GM19372 (cell line): Measurements from ENCODE around the gene ODAM.
"Not testable (repeated sequence)": the region's sequence is repeated elsewhere in the genome, so short reads cannot be mapped to it uniquely, and the experiment has no call there.

ENCODE experiments used
- ATAC-seq: cut with Tn5 transposase; IDR thresholded peaks from one replicate; pipeline ENCODE4 v1.9.1; 2021; ENCODE audit warnings: mild to moderate bottlenecking, low read depth, moderate library complexity; ENCODE audit not compliant: unreplicated experiment

Gene ODAM, protein sequence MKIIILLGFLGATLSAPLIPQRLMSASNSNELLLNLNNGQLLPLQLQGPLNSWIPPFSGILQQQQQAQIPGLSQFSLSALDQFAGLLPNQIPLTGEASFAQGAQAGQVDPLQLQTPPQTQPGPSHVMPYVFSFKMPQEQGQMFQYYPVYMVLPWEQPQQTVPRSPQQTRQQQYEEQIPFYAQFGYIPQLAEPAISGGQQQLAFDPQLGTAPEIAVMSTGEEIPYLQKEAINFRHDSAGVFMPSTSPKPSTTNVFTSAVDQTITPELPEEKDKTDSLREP

DNA sequence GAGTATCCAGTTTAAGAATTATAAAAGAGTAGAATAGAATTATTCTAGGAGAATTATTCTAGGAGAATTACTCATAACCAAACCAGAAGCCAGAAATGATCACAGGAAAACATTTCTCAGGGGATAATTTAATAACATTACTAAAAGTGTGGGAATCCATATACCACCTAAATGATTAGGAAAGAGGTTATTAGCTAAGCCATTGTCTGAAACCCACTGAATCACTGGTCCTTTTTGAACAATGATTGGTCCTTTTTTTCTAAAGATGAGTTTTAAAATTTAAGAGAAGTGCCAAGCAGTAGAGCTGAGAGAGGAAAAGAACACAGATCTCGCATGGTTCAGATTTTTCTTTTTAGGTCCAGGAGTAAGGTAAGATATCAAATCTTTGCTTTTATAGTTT, at the start of gene ODAM:
Gene ODAM (plus strand): TSS at position 301 of the 400 bp plus-strand sequence. CDS start 819 bp downstream, outside the sequence.
- no peak for ATAC-seq

DNA sequence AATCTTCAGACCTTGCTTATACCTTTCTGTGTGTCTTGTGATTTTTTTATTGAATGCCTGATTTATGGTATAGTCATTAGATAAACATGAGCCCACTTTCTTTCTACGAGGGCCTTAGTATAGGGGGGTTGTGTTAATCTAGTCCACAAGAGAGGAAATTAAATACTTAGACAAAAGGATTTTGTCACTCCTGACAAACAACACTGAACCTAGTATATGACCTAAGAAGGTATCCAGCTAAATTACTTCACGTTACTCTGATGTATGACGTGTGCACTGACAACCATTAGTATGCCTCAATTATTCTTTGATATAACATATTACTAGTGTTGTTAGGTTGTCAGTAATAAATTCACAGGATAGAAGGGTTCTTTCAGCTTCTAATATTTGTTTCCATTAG, 44.3 kb upstream of the ODAM start:
- no peak for ATAC-seq

DNA sequence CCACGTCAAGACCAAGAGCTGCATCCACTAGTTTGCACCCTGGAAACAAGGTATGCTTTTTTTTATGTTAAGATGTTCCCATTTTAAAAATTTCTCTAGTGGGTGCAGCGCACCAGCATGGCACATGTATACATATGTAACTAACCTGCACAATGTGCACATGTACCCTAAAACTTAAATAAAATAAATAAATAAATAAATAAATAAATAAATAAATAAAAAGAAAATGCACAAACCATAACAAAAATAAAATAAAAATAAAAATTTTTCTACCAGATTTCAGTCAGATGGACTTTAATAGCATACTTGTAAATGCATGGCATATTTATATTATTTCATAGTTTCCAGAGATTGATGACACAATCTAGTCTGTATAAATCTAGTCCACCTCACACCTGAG, 43.4 kb upstream of the ODAM start:
- ATAC-seq, result no peak

DNA sequence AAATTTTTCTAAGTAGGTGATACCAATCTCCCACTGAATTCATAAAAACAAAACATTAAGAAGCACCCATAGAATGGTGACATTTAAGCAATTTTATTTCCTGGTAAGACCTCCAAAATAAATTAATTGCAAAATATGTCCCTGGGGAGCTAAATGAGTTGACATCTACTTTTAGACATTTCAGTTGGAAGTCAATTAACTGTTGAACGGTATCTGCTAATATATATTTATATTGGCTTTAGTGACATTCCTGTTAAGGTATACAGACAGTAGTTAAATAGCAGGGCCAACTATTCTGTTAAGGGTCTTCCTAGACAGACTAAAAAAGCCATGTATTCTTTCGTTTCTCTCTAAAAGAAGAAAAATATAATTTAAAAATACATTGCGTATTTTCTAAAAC, 41.6 kb upstream of the ODAM start, which contains the start of gene PRR27:
Gene PRR27 (plus strand): TSS at position 301 of the 400 bp plus-strand sequence. CDS start 139 bp downstream, outside the sequence.
- ATAC-seq, result no peak

DNA sequence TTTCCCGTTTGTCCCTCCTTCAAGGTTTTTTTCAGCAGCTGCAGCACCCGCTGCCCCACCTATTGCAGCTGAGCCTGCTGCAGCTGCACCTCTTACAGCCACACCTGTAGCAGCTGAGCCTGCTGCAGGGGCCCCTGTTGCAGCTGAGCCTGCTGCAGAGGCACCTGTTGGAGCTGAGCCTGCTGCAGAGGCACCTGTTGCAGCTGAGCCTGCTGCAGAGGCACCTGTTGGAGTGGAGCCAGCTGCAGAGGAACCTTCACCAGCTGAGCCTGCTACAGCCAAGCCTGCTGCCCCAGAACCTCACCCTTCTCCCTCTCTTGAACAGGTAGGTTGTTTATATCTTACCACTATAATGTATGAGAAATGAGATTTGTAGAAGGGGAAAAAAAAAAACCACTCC, 36.9 kb upstream of the ODAM start:
- no peak for ATAC-seq

DNA sequence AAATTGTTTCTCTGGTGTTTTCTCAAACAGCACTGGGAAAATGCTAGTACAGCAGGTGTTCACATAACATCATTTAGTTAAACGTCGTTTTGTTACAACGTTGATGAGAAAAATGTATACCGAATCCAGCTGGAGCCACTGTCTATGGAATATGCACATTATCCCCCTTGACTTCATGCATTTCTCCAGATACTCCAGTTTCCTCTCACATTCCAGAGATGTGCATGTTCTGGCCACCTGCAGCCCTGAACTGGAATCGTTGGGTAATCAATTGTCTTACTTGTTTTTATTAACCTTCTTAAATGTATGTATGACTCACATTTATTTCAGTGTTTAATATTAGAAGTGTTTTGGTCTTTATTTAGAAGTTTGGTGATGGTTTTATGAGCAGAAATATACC, 18.4 kb upstream of the ODAM start:
- ATAC-seq, result no peak

DNA sequence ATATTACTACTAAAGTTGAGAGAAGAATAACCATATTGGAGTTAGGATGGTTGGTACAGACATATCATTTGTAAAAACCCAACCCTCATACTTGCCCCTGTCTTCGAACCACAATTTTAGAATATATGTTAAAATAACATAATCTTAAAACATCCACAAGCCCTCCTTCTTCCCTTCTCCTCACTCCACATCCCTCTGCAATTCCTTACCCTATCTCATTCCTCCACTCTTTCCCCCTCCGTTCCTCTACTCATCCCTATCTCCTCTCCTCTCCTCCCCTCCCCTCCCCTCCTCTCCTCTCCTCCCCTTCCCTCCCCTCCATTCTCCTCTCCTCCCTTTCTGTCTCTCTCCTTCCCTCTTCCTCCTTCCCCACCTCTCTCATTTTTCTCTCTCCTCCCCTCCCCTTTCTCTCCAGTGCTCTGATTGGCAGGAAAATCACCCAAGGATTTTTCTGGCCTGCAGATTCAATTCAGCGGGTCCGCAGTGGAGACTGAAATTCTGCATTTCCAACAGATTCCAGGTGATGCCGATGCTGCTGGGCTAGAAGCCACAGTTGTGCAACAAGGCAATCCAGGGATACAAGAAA, 17.4 kb upstream of the ODAM start:
- no peak for ATAC-seq

DNA sequence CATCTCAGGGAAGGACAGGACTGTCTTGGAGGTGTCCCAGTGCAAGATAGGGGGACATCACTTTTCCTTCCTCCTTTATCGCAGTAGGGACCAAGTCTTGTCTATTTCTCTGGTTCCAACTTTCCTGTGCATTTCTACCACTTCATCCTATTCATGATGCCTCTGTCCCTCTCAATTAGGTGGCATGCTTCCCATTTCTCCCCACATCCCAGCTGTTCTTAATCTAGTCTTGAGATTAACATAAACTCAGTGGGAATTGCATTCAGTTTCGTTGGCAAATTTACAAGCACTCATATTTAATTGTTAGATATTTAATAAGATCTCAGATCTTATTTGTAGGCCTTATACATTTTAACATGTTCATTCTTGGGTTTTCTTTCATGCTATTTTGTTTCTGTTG, 15.7 kb upstream of the ODAM start:
- ATAC-seq, result no peak

DNA sequence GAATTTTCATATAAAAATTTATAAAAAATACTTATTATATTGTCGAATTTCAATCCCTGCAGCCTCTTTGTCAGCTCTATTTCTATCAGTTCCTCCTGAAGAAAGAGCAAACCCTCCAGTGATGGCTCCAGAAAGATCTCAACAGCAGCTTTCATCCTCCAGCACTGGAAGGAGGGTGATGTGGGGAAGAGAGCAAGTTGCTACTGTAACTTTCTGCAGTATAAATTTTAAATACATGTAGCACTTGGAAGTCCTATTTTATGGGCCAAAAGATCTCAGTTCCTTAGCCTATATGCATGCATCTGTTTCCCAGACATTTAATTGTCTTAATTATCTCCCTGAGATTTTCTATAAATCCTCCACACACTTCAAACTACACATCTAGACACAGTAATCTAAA, 13.7 kb upstream of the ODAM start:
- no peak for ATAC-seq

DNA sequence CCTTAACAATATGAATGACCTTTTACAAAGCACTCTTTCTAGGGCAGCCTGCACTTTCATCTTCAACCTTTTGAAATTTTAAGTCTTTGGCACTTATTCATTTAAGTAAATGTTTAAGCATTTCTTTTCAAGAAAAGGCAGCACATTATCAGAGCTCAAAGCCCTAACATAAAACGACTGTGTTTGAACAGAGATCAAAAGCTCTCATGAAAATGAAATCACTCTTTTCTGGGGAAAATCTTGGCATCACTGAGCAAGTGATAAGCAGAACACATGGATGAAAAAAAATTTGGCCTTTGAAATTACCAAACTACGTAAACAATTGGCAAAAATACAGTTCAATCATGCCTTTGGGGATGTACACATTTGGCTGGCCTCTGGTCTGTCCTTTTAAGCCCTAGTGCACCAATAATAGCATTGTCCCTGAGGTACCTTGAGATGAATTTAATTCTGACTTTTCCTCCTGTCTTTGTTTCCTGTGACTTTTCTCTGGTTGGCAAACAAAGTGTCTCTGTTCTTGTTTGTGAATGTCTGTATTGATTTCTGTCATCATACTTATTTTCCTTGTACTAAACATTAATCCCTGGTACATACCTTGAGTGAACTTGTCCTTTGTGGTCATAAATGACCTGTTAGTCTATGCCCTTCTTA, 12.9 kb upstream of the ODAM start:
- no peak for ATAC-seq

DNA sequence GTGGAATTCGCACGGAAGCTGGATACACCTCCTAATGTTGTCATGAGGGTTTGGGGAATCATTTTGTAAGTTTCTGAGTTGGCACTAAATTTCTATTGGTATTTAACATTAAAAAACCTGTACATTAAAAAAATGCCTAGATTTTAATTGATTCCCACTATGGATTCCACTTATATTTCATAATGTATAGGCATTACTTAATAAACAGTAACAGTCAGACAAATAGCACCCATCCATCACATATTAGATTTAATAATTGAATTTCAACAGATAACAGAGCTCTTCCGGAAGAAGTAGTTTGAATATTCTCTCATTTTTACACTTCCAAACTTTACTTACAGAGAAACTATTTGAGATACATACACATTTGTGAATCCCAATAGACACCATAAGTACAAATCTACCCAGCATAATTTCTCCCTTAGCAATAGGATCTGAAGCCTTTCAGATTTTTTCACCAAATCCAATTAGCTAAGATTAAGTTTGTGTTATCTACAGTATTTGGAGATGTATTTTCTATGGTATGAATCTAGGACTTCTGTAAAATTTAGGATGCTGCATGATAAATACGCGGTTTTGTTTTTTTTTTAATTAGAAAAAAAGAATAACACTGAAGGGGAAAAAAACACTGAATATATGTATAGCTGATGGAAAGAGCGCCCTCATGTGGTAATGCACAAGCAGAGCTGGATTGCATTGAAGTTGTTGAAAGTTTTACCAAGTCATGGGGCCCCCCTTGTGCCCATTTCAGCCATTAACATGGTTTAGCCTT, 12.2 kb upstream of the ODAM start:
- no peak for ATAC-seq

DNA sequence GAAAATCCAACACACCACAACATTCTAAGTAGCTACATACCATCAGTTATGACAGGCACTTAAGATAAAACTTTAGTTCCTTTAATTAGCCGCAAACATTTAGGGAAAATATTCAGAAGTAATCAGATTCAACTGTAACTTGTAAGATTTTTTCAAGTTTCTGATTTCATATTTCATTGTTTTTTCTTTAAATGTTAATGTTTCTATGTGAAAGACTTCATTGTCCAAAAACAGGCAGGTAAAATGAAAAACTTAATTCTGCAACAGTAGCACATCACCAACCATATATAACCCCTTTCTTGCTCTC, 11.6 kb upstream of the ODAM start:
- no peak for ATAC-seq

DNA sequence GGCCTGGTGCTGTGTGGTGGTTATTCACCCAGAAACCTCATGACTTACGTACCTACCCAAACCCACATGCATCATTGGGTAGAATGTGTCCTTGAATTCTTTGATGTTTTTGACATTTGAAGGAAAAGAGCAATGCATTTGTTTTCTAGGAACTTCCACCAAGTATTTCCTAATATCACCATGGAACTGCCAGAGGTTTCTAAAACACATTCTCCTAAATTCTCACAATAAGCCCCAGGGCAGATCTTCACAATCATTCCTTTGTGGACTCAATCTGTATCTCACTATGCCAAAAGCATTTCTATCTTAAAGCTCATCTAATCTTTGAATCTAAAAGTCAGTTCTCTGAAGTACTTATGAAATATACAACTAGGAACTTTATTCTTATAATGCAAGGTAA, 8.3 kb upstream of the ODAM start:
- no peak for ATAC-seq

DNA sequence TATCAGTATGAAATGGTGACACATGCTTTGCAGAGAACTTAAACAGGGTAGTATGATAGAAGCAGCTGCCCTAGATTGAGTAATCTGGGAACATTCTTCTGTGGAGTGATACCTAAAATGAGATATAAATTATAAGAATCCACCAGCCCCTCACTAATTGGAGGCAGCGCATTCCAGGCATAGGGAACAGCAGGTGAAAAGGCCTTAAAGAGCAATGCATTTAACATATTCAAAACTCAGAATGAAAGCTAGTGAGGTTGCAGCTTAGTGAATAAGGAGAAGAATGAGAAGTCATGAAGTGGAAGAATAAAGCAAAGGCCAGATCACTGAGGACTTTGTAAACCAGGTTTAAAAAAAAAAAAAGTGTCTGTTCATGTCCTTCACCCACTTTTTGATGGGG, 4.9 kb upstream of the ODAM start:
- ATAC-seq, result no peak

DNA sequence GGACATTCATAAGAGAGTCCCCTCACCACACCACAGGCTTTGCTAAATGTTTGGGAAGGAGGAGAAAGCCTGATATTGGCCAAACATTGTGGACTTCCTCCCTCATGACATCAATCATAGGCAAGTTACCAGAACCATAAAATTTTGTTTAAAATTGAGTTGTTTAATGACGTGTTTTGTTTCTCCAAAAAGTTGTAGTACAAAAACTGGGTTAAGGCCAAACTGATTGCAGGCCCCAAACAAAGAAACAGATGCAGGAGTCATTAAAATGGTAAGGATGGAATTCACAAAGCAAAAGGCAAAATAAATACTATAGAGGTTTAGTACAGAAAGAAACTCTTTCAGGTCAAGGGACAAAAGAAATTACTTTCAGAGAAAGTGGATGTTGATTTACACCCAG, 3.9 kb upstream of the ODAM start:
- ATAC-seq, result no peak

DNA sequence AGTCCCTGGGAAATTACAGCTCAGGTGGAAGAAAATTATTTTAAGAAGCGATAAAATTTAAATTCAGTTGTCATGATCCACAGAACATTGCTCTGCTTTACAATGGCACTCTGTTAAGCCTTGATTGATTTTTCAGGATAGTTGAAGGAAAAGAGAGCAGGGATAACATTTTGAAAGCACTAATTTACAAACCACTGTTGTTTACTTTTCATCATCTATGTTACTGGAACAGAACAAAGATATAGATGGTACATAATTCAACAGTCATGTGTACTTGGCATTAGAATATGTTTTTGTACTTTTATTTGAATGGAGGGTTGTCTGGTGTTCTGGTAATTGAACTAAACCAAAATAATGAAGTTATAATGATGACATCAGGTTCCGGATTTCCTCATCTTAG, 2.6 kb upstream of the ODAM start:
- no peak for ATAC-seq

DNA sequence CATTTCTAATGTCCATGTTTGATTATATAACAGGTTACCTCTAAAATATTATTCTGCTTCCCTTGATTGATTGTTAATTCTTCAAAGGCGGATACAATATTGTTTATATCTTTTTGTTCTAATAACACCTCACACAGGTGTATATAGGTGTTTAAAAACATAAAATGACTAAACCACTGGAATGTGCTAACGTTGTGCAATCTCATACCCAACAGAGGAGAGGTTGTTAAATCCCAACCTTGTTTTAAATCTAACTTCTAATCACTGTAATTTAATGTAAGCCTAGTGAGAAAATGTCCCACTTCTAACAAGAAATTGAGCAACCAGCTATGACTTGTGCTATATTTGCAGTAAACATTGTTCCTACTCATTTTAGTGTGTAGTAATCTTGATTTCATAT, 1.3 kb downstream of the ODAM start:
- no peak for ATAC-seq

DNA sequence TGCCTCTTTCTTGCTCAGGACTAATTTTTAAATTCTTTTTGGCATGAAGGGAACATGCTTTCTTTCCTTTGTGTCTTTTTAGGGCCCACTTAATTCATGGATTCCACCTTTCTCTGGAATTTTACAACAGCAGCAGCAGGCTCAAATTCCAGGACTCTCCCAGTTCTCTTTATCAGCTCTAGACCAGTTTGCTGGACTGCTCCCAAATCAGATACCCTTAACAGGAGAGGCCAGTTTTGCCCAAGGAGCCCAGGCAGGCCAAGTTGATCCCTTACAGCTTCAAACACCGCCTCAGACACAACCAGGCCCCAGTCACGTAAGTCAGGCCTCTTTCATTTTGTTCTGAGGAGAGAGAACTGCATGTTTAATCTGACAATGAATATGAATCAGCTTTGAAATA, 2.3 kb downstream of the ODAM start:
- no peak for ATAC-seq

DNA sequence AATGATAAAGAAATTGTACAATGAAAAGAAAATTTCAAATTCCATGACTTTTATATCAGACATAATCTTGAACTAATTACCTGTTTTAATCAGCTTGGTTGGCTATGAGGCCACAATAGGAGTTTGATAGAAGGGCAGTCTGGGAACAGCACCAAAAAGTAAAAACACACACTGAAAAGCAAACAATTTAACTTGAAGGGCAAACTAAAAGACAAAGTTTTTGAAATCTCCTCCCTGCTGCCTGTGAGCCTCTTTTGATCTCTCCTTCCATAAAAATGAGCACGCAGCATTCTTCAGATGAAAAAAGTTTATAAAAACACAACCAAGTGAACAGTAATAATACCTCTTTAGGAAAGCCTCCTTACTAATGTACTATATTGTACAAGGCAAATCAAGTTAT, 8.1 kb downstream of the ODAM start:
- ATAC-seq, result no peak

DNA sequence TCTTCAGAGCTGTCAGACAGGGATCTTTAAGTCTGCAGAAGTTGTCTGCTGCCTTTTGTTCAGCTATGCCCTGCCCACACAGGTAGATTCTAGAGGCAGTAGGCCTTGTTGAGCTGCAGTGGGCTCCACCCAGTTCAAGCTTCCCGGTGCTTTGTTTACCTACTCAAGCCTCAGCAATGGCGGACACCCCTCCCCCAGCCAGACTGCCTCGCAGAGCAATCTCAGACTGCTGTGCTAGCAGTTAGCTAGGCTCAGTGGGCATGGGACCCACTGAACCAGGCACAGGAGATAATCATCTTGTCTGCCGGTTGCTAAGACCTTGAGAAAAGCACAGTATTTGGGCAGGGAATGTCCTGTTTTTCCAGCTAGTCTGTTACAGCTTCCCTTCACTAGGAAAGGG, 17.2 kb downstream of the ODAM start:
- ATAC-seq, result not testable (repeated sequence)

DNA sequence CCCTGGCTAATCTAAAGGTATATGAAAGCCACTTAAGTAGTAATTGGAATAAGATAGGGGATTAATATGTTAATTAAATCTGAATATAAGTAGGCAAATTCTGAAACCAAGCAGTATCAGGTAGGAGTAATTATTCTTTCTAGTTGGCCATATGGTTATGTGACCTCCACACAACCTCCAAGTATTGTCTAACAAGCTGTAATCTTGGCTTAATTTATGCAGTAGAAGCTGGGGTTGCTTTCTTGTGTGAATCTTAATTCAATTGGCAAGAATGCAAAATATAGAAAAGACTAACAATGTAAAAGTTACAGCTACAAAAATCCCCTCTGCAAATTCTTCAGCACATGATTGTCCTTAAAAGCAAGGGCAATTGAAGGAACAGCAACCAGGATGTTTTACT, 20.6 kb downstream of the ODAM start:
- ATAC-seq, result not testable (repeated sequence)
